Endothelial cell of umbilical vein (primary cell): ENCODE data around the gene RPL4.

Source experiments
- CTCF ChIP-seq, 2 donors: IDR thresholded peaks; 1 replicate in 1 of 2; 2 replicates in 1 of 2; pipeline ENCODE4 v1.5.1; 2011; ENCODE audit warnings: low read length in 2 of 2, mild to moderate bottlenecking in 2 of 2, moderate library complexity in 2 of 2, control low read depth in 1 of 2, inconsistent platforms in 1 of 2, low read depth in 1 of 2; ENCODE audit not compliant: insufficient read depth in 1 of 2; ENCODE audit errors: extremely low read depth in 1 of 2
- EZH2 ChIP-seq: IDR thresholded peaks from 2 replicates; pipeline ENCODE4 v1.6.1; 2012; ENCODE audit warnings: borderline replicate concordance, low read depth, mild to moderate bottlenecking, moderate library complexity, low read length, inconsistent platforms; ENCODE audit not compliant: severe bottlenecking
- MYC ChIP-seq: IDR thresholded peaks from one replicate; pipeline ENCODE4 v1.6.1; 2011; ENCODE audit warnings: mild to moderate bottlenecking, low read depth, low read length
- POLR2A ChIP-seq: IDR thresholded peaks from 2 replicates; pipeline ENCODE4 v1.6.1; 2012; ENCODE audit warnings: low read depth, mild to moderate bottlenecking, control low read depth, low read length
- POLR2AphosphoS5 ChIP-seq: IDR thresholded peaks from 2 replicates; pipeline ENCODE4 v1.6.1; 2012; ENCODE audit warnings: low read depth, mild to moderate bottlenecking, control low read depth, low read length, moderate library complexity; ENCODE audit not compliant: insufficient read depth

DNA sequence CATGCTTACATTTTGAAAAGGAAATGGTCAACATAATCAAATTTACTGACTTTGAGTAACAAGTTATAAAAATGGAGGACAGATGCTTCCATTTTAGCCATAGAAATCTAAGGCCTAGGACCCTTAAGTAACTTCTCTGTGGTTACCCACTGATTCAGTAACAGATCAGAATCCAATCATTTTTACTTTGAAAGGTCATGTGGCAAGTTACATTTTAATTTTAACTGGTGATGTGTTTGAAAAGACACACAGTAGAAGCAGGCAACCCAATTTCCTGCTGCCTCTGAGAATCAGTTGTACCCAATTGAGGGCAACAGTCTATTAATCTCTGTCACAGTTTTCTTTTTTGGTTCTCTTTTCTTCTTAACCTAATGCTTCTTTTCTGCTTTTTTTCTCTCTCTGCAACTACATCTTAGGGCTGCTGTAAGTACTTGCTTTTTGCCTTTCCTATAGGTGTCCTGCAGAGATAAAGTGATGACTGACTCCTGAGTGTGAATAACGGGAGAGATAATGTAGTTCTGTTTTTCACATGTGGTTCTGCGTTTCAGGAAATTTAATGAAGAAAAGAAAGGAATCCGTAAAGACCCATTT, 3.7 kb upstream of the RPL4 start:
- TF ChIP-seq POLR2A (no peak), CTCF (IDR thresholded peaks at IDR 0.05; ENCODE audit: extremely low read depth in 1 of 2, insufficient read depth in 1 of 2, low read depth in 1 of 2, low read length in 2 of 2) (no peak), POLR2AphosphoS5 (no peak), EZH2 (no peak), MYC (no peak)
